RWPE1 (cell line): ENCODE results near the gene AHCY.

ENCODE experiments used
- CTCF ChIA-PET: fragments of 350-600 bp; sonication (Branson Sonifier 250); formaldehyde crosslinking; extraction: SDS; loops from one replicate; lab custom pipeline; 2021; lab: Yijun Ruan, JAX
- POLR2A ChIA-PET: fragments of 400-600 bp; formaldehyde crosslinking; extraction: SDS; loops from one replicate; lab custom pipeline; 2020; ENCODE audit warnings: antibody characterized with exemption; ENCODE audit not compliant: low non-redundant PET; lab: Yijun Ruan, JAX
- DNase-seq: peaks from one replicate; pipeline ENCODE4 v3.0.0; 2012; ENCODE audit warnings: low spot score
- H3K27ac ChIP-seq: fragments of 450-650 bp; 2 replicates; pipeline ENCODE4 v1.5.1; 2017
- TF ChIP-seq, protein P1 (sequence below): fragments of 450-650 bp; conservative IDR thresholded peaks from 2 replicates; pipeline ENCODE4 v1.5.1; 2017; ENCODE audit warnings: low read depth, mild to moderate bottlenecking

Gene AHCY

GRCh38 chr20:34305333-34306230 lies 2.4 kb upstream of the AHCY start:
- POLR2A ChIA-PET: no interaction called here
- CTCF ChIA-PET: interaction anchor here (0.6 to 0.7 kb wide), 3 partner anchors 114 to 701 kb away, joined by 3 to 7 read pairs (median 4); no protein-coding TSS in a partner anchor
- peak overlapping the region; percentile 71 for H3K27ac ChIP-seq
- no peak for DNase-seq
- TF ChIP-seq, protein P1, sequence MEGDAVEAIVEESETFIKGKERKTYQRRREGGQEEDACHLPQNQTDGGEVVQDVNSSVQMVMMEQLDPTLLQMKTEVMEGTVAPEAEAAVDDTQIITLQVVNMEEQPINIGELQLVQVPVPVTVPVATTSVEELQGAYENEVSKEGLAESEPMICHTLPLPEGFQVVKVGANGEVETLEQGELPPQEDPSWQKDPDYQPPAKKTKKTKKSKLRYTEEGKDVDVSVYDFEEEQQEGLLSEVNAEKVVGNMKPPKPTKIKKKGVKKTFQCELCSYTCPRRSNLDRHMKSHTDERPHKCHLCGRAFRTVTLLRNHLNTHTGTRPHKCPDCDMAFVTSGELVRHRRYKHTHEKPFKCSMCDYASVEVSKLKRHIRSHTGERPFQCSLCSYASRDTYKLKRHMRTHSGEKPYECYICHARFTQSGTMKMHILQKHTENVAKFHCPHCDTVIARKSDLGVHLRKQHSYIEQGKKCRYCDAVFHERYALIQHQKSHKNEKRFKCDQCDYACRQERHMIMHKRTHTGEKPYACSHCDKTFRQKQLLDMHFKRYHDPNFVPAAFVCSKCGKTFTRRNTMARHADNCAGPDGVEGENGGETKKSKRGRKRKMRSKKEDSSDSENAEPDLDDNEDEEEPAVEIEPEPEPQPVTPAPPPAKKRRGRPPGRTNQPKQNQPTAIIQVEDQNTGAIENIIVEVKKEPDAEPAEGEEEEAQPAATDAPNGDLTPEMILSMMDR: no peak

GRCh38 chr20:34302312-34302722 lies 838 bp downstream of the AHCY start:
- peak overlapping the region; percentile 91 for H3K27ac ChIP-seq
- ChIA-PET CTCF (interaction anchor here (0.6 to 2.4 kb wide), 5 partner anchors 10 to 256 kb away, joined by 3 to 28 read pairs (median 3); partner anchors contain the start of gene MAP1LC3A), POLR2A (interaction anchor here (0.7 to 0.9 kb wide), 2 partner anchors 94 to 168 kb away, joined by 3 read pairs; no protein-coding TSS in a partner anchor)
- TF ChIP-seq, protein P1: no peak
- DNase-seq: peak; percentile 74

- H3K27ac ChIP-seq: peak overlapping the region; percentile 91
- no peak for DNase-seq
- ChIA-PET POLR2A (interaction anchor here (0.6 to 0.7 kb wide), 3 partner anchors 18 to 95 kb away, joined by 3 read pairs; no protein-coding TSS in a partner anchor), CTCF (interaction anchor here (0.6 to 2.4 kb wide), 5 partner anchors 11 to 221 kb away, joined by 3 to 28 read pairs (median 5); no protein-coding TSS in a partner anchor)
- TF ChIP-seq, protein P1: no peak
Measured at GRCh38 chr20:34301587-34302311, 1.4 kb downstream of the AHCY start.

DNA sequence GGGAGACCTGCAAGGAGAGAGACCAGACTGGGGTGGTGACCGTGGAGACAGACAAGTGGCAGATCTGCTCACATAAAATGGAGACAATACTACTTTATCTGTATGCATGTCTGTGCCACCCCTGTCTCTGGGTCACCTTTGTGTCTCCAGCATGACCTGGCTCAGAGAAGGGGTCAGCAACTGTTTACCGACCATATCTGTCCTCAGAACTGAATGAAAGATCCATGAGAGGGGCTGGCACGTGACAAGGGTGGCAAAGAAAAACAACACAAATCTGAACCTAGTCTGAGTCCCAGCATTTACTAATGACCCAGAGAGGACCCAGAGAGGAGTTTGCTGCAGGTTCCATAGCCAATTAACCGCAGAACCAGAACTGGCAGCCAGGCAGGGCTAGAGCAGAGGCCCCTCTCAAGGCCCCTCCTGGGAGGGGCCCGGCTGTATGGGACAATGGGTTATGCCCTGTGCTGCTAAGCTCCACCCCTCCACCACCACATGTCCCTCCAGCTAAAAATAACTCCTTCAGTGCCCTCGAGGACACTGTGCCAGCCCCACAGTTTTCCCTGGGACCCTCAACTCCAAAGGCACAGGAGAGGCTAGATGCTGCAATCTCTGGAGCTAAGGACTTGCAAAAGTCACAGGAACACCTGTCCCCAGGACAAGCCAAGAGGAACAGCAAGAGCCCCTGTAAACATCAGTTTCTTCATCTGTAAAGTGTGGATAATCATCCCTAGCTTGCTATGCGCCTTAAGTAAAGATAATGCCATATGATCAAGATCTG lies 2.2 kb downstream of the AHCY start:
- H3K27ac ChIP-seq: peak overlapping the region; percentile 59
- TF ChIP-seq, protein P1: no peak
- POLR2A ChIA-PET: interaction anchor here (0.6 kb wide), 1 partner anchor 43 kb away, joined by 3 read pairs; no protein-coding TSS in a partner anchor
- CTCF ChIA-PET: interaction anchor here (1.9 kb wide), 1 partner anchor 222 kb away, joined by 5 read pairs; no protein-coding TSS in a partner anchor
- DNase-seq: no peak

GRCh38 chr20:34300256-34300806 lies 2.8 kb downstream of the AHCY start:
- TF ChIP-seq, protein P1: no peak
- DNase-seq: no peak
- ChIA-PET CTCF (interaction anchor here (0.7 to 1.9 kb wide), 2 partner anchors 8 to 222 kb away, joined by 3 to 5 read pairs; no protein-coding TSS in a partner anchor), POLR2A (no interaction called here)
- peak overlapping the region; percentile 59 for H3K27ac ChIP-seq
